SH-SY5Y (cell line): ENCODE results near the gene SLC35F1.

Experiments
- GATA2 ChIP-seq: IDR thresholded peaks from 2 replicates; pipeline ENCODE4 v1.6.1; 2011; ENCODE audit warnings: mild to moderate bottlenecking, low read depth, low read length
- GATA3 ChIP-seq: IDR thresholded peaks from 2 replicates; pipeline ENCODE4 v1.6.1; 2011; ENCODE audit warnings: low read depth, mild to moderate bottlenecking, low read length, moderate library complexity

The SLC35F1 gene

DNA sequence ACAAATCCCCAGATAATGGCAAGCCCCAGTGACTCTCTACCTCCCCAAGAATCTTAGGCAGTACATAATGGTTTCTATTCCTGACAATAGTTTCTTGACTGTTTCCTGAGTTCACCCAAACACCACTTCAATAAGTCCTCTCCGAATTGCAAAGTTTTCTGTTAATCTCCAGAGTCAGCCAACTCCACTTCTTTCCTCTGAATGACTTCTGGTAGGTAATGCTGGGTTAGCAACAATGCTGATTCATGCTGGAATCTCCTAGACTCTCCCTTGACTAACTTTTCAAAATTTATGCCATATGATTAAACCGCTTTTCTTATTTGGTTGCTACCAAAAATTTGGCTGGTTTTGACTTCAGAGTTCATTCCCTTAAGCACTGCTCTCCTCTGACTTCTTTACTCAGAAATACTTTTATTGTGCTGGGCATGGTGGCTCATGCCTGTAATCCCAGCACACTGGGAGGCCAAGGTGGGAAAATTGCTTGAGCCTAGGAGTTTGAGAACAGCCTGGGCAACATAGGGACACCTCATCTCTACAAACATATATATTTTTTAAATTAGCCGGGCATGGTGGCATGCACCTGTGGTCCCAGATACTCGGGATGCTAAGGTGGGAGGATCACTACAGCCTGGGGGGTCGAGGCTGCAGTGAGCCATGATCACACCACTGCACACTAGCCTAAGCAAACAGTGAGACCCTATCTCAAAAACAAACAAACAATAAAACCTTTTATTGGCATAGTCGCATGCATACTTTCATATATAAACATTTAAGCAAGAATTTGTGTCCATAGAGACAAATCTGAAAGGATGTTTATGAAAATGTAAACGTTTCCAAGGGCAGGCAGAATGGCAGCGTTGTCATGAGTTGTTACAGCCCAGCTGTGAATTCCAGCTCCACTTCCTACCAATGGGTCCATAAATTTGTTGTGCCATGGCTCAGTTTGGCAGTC lies 391.7 kb downstream of the SLC35F1 start:
- TF ChIP-seq GATA2 (no peak), GATA3 (no peak)

DNA sequence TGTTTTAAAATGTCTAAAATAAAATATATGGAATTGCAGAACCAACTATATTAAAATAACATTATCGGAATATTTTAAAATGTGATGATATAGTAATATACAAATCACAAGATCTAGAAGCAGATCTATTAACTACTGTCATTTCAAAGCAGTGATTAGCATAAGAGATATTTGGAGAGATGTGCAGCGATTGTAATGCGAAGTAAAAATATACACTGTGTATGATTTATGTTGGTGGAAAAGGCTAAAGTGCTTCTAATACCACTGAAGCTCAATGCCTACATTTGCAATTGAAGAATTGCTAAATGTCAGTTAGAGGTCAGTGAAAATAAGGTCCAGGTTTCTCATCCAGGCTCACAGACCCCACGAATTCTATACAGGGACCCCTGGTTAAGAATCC lies 392.4 kb downstream of the SLC35F1 start:
- TF ChIP-seq GATA2, result no peak
- TF ChIP-seq GATA3, result no peak

DNA sequence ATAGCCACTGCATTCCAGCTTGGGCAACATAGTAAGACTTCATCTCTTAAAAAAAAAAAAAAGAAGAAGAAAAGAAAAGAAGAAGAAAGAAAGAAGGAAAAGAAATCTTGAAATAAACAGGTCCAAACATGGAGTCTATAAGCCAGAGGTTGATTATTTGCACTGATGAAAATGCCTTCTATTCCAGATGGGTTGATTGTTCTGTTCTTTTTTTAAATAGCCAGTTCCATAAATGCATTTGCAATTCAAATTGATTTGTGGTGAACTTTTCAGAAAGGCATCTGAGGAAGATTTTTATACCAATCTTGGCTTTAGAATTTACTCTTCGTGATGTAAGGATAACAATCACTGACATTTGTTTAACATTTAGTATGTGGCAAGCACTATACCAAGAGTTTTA lies 397.3 kb downstream of the SLC35F1 start:
- TF ChIP-seq GATA2, result no peak
- TF ChIP-seq GATA3, result no peak

DNA sequence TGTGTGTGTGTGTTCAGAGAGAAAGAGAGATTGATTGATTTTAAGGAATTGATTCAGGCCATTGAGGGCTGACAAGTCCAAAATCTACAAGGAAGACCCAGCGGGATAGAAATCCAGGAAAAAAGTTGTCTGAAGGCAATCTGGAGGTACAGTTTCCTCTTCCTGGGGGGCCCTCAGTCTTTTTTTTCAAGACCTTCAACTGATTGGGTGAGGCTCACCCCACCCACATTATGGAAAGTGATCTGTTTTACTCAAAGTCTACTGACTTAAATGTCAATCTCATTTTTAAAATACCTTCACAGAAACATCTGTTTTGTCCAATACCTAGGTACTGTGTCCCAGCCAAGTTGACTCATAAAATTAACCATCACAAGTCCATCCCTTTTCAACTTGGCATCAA lies 398.0 kb downstream of the SLC35F1 start:
- TF ChIP-seq GATA2, result no peak
- TF ChIP-seq GATA3, result no peak

DNA sequence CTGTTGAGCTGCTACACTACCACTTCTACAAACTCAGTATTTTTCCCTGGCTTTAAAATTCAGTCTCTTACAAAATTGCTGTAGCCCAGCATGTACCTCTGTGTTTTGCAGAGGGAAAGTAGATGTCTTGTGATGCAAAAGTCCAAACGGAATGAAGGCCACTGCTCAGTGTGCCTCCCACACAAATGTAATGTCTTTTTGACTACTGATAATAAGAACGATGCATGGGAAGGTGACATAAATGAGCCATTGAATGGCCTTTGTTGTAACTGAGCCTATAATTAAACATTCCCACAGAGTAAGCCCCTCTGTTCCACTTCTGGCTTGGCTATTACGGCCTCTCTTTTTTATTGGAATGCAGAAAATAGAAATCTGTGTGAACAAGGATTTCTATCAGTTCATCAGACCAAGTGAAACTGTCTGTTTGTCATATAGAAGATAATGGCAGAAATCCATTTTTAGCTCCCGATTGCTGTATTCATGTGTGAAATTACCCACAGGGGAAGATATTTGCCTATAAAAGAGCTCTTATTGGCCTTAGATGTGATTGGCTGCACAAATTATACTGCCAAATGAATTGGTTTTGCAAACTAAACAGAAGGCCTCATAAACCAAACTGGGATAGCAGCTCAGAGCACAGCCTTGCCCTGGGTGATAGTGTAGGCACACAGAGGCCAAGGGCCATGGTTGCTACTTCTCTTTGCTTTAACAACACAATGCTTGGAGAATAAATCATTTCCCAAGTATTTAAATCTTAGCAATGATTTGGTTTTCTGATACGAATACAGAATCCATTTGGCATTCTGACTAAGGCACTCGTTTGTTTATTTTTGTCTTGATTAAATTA lies 399.6 kb downstream of the SLC35F1 start:
- TF ChIP-seq GATA3 (no peak), GATA2 (no peak)

DNA sequence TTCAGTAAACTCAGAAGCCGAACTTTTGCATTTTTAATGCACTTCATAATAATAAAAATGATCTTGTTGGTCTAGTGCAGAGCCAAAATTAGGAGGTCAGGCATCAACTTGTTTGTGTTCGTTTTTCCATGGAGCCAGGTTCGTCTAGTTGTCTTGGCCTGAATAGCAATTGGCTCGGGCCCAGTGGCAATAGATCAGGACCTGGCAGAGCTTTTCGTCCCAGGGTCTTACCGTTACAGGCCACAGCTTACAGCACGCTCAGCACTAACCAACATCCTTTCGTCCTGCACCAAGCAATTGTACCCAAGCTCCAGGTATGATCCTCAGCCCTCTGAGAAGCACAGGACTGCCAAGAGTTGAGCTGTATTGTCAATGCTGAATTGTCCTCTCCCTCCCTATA lies 400.5 kb downstream of the SLC35F1 start:
- TF ChIP-seq GATA3 (no peak), GATA2 (no peak)

DNA sequence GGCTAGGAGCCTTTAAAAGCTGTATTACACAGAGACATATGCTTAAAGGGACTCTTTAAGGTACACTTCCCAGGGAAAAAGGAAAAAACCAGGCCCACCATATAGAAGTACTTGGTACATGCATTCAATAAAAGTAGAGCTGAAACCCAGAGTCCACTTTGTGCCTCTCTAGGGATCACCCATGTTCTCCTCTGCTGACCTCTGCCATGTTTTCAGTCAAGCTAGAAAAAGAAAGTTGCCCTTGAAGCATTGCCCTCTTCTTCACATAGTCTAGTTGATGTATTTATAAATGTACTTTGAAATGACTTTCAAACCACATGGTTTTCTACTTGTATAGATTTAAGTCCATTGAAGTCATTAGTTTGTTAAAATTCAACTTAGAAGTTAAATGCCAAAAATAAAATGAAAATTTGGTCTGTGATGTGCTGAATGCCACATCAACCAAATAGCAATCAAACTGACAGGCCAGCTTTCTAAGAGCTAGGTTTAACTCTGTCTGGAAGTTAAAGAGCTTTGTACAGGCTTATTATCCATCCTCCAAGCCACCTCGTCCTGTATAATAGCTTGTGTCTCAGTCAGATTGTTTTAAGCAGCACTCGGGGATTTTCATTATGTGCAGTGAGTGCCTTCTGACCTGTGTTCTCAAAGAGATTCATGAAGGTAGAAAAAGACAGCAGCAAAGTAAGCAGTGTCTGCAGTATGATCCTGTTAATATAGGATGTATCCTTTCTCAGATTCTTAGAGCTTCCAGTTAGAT lies 402.5 kb downstream of the SLC35F1 start:
- TF ChIP-seq GATA2, result no peak
- TF ChIP-seq GATA3, result no peak

DNA sequence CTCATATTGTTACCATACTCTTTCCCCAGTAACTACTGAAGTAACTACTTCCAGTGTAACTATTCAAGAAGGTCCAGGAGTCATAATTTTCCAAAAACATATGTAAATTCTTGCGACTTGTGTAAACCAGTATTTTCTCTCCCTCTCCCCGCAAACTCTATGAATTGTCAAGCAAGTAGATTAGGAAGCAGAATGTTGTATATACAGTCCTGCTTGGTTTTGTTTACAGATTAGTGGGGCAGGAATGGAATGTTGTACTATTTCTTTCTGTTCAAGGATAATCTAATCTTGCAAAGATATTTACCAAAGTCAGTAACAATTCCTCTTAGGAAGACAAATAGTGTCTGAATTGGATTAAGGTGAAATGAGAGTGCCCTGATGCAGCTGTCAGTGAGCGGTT lies 406.1 kb downstream of the SLC35F1 start:
- TF ChIP-seq GATA2, result no peak
- no peak for TF ChIP-seq GATA3

DNA sequence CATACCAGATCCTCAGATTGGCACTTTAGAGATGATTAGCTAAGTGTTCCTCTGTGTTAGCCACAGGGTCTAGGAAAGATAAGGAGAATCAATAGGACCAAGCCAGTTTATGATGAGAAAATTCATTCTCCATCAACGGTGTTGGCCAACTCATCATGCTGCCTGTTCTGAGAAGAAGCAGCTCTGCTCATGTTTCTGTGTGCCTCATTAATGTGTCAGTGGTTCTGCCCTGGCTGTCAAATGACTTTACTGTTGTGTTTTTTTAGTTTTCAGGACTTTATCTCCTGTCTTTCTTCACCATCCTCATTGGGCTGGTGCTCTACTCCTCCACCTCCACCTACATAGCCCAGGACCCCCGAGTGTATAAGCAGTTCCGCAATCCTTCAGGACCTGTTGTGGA lies 406.7 kb downstream of the SLC35F1 start:
- TF ChIP-seq GATA3 (no peak), GATA2 (no peak)

DNA sequence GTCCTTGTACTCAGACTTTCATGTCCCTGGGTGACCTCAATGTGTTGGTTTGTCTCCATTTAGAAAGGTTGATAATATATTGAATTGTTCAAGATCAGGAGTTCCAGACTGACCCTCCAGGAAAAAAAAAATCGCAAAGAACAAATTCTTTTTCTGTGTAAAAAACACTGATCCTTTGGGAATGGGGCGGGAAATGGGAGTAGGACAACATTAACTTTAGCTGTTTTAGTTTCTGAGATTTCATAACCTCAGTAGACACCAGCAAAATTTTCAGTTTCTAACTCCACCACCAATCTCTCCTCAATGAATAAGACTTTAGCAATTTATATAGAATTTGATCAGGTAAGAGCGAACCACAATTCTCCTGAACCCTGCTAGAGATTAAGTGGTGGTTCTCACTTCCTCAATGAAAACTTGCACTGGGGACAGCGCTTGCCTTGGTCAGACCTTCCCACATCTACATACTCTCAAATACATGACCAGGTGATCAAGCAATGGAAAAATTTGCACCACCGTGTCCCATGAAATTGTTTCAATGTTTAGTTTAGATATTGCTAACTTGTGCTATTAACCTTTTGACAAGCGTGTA lies 409.8 kb downstream of the SLC35F1 start:
- TF ChIP-seq GATA2, result no peak
- TF ChIP-seq GATA3, result no peak

DNA sequence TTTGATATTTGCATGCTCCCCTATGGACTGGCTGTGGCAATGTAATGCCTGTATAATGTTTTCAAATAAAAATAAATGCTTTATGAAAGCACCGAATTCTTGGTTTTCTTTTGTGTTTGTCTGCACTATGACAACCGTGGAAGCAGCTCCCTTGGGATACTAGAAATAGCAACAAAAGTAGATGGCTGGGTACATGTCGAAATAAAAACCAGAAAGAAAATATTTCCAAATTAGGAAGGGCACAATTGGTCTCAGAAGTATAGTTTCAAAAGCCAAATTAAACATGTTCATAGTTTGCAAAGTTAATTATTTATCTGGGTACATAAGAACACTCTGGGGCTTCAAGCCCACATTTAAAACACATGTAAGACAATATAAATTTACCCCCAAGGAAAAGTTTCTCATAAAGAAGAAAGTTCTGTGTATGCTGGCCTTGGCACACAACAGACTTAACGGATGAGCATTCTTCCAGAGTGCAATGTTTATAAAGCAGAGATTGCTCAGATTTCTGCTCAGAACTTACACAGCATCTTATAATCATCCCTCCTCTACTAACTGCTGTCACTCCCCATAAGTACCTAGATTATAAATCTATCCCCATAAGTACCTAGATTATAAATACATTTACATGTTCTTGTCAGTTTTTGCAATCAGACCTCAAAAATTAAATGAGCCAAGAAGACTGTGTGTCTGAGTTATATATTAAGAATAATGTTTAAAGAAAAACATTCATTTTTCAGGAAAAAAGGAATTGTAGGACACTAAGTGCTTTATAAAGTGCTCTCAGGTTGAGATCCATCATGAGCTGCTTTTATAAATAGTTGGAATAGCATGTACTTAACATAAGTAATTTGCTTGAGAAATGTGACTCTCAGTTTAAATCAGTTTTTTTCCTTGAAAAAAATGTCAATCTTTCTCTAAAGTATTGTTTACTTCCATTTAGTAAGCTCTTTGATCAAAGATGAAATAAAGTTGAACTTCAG lies 410.8 kb downstream of the SLC35F1 start:
- TF ChIP-seq GATA2, result no peak
- TF ChIP-seq GATA3, result no peak

DNA sequence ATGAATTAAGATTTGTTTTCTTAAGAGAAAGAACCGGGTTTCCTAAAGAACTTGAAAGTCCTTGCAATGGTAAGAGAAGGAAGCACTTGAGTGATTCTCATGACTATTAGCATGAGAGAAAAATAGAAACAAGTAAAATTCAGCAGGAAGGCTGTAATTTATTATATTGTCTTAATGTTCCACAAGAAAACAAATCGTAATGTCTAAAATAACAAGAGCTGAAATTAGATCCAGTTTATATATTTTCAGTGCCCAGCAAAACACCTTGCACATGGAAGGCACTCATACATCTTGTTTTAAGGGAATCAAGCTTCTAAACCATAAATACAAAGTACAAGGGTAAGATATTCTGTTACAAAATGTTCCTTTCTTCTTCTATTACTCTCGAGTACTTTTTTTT lies 411.6 kb downstream of the SLC35F1 start:
- TF ChIP-seq GATA2 (no peak), GATA3 (no peak)
